ENCODE measurements around the gene PLA2G2D. TPM values are rescaled to one million over a fixed set of nuclear protein-coding genes. Genes with fewer than 3 reads are reported as not detected.
A peak's percentile ranks its signal among the peaks of the same experiment; 100 is the strongest.

PLA2G2D gene
- total and polyA plus RNA-seq, 2 of the 8 experiments (the other 6 are each of a cell fraction or from before 2014, with no cell fraction given): not detected

DNA sequence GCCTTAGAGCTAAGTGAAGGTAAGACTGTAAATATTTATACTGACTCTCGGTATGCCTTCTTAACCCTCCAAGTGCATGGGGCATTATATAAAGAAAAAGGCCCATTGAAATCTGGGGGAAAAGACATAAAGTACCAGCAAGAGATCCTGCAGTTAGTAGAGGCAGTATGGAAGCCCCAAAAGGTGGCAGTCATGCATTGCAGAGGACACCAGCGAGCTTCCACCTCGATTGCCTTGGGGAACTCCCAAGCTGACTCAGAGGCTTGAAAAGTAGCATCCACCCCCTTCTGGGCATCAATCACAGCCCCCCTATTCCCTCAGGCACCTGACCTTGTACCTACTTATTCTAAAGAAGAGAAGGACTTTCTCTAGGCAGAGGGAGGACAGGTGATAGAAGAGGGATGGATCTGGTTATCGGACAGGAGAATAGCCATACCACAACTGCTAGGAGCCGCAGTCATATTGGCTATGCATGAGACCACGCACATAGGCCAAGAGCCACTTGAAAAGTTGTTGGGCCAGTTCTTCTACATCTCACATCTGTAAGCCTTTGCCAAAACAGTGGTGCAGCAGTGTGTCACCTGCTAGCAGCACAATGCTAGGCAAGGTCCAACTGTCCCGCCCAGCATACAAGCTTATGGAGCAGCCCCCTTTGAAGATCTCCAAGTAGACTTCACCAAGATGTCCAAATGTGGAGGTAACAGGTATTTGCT lies 39.2 kb upstream of the PLA2G2D start:
- FAIRE-seq: no peak
- POLR2A ChIA-PET (ENCODE audit: partially characterized antibody): no interaction called here
- CTCF ChIA-PET (ENCODE audit: partially characterized antibody): interaction anchor here (0.7 to 13.5 kb wide), 7 partner anchors 9 to 246 kb away, joined by 3 to 79 read pairs (median 6); no protein-coding TSS in a partner anchor
- TF ChIP-seq GABPA (IDR thresholded peaks at IDR 0.05; ENCODE audit: borderline replicate concordance, insufficient read depth, low read length): no peak
- no peak for TF ChIP-seq TEAD4 (IDR thresholded peaks at IDR 0.05; ENCODE audit: low read depth, low read length)
- TF ChIP-seq RAD21 (IDR thresholded peaks at IDR 0.05 in 1 of 2, conservative IDR thresholded peaks at IDR 0.05 in 1 of 2; ENCODE audit: low read depth in 2 of 2, low read length in 2 of 2): peak; percentile 4 to 10; a peak in 1 of 4 replicates
- no peak for TF ChIP-seq SIN3A (conservative IDR thresholded peaks at IDR 0.05 in 1 of 2, IDR thresholded peaks at IDR 0.05 in 1 of 2; ENCODE audit: low read depth in 1 of 2, low read length in 2 of 2)

More for the DNA sequence above, 39.2 kb upstream of the PLA2G2D start:
- Histone ChIP-seq H4K20me1 (replicated peaks in 1 of 2; ENCODE audit: control insufficient read depth in 1 of 2, insufficient read depth in 2 of 2, low read length in 2 of 2) (no peaks in the 10 kb centered on the region), H2BK20ac (ENCODE audit: low read length) (no peak overlapping the region), H3K9me3 (ENCODE audit: insufficient read depth in 2 of 2, low read depth in 1 of 2, low read length in 1 of 2) (peaks cover 18 to 19% of the 10 kb centered on the region in 2 experiments), H3K79me1 (ENCODE audit: low read depth, low read length) (no peaks in the 10 kb centered on the region), H4K8ac (ENCODE audit: extremely low read depth, insufficient read depth, low read length) (no peak overlapping the region), H3K9ac (replicated peaks in 1 of 4; ENCODE audit: extremely low read depth in 1 of 4, low read depth in 3 of 4, low read length in 3 of 4) (no peak overlapping the region), H3K14ac (ENCODE audit: insufficient read length) (no peak overlapping the region), H3K23me2 (ENCODE audit: low read depth, low read length) (no peaks in the 10 kb centered on the region), H3K23ac (ENCODE audit: insufficient read length) (no peak overlapping the region), H2BK5ac (ENCODE audit: low read depth, low read length) (no peak overlapping the region), H3K36me3 (ENCODE audit: control insufficient read depth in 2 of 4, insufficient read depth in 4 of 4, low read length in 3 of 4) (no peaks in the 10 kb centered on the region), H4K91ac (replicated peaks; ENCODE audit: insufficient read length, low read length) (no peak overlapping the region), H3K4me2 (ENCODE audit: insufficient read depth in 1 of 2, low read depth in 2 of 2, low read length in 2 of 2) (no peak overlapping the region), H3K79me2 (ENCODE audit: control insufficient read depth in 1 of 2, insufficient read depth in 2 of 2, low read length in 2 of 2) (no peaks in the 10 kb centered on the region), H3K56ac (replicated peaks; ENCODE audit: insufficient read length, low read depth, low read length) (no peak overlapping the region), H3K4ac (replicated peaks; ENCODE audit: insufficient read length, low read depth, low read length) (no peak overlapping the region), H2BK120ac (replicated peaks; ENCODE audit: low read depth, low read length) (no peak overlapping the region), H3K4me3 (ENCODE audit: extremely low read depth in 1 of 4, insufficient read depth in 2 of 4, low read depth in 3 of 4, low read length in 4 of 4) (no peak overlapping the region), H3K18ac (ENCODE audit: extremely low read depth, low read length) (no peak overlapping the region), H2AFZ (ENCODE audit: low read length) (no peak overlapping the region), H2AK5ac (ENCODE audit: low read depth, low read length) (no peak overlapping the region), H2BK12ac (ENCODE audit: low read depth, low read length) (no peak overlapping the region), H2BK15ac (ENCODE audit: low read length) (no peak overlapping the region), H4K5ac (ENCODE audit: insufficient read length, low read depth, low read length) (no peak overlapping the region), H3K4me1 (replicated peaks in 1 of 4; ENCODE audit: control insufficient read depth in 3 of 4, insufficient read depth in 4 of 4, low read length in 3 of 4) (no peaks in the 10 kb centered on the region; a peak in 1 of 7 replicates), H3K27ac (ENCODE audit: low read depth, low read length) (no peak overlapping the region), H3K27me3 (replicated peaks in 1 of 4; ENCODE audit: control insufficient read depth in 3 of 4, extremely low read depth in 1 of 4, insufficient read depth in 3 of 4, low read length in 3 of 4) (no peaks in the 10 kb centered on the region)
- WGBS, 2 experiments (ENCODE audit: extremely low coverage in 1 of 2, insufficient coverage in 1 of 2, insufficient read length in 1 of 2, insufficient replicate concordance in 2 of 2, low coverage in 1 of 2, low lambda C conversion rate in 2 of 2, missing lambda C conversion rate in 1 of 2): 84% methylated on average over 7 of the region's 7 CpGs; no CpG with 5 or more reads in 1 of the 2 experiments
- no peak for DNase-seq (ENCODE audit: low read depth in 1 of 2, low spot score in 2 of 2)
